ENCODE results near the gene TXNDC16.

Gene TXNDC16

GRCh38 chr14:52391881-52392615 lies 160.3 kb downstream of the TXNDC16 start:
- DNase-seq = no peak

Measured in anterior cingulate cortex (tissue), 58 donors.